Mesenchymal stem cell (in vitro differentiated cells and primary cell): Measurements from ENCODE around the gene TSPAN31.

Experiments used
- DNase-seq: peaks from one replicate; pipeline ENCODE4 v3.0.0-alpha.2; 2013
- H2AFZ ChIP-seq: one replicate; pipeline ENCODE4 v1.6.1; 2013; ENCODE audit warnings: low read depth, mild to moderate bottlenecking, control low read depth, inconsistent platforms, low read length, moderate library complexity
- H2AK5ac ChIP-seq: 2 replicates; pipeline ENCODE4 v1.6.1; 2013; ENCODE audit warnings: low read length, moderate library complexity, mild to moderate bottlenecking, inconsistent platforms; ENCODE audit not compliant: severe bottlenecking
- H2BK120ac ChIP-seq: one replicate; pipeline ENCODE4 v1.6.1; 2013; ENCODE audit warnings: low read depth, mild to moderate bottlenecking, inconsistent platforms, low read length, moderate library complexity
- H2BK12ac ChIP-seq, 2 experiments: one replicate each; pipeline ENCODE4 v1.6.1; 2013; ENCODE audit warnings: inconsistent platforms in 2 of 2, low read length in 2 of 2, mild to moderate bottlenecking in 2 of 2, moderate library complexity in 2 of 2, control low read depth in 1 of 2
- H2BK15ac ChIP-seq: one replicate; pipeline ENCODE4 v1.6.1; 2013; ENCODE audit warnings: mild to moderate bottlenecking, low read depth, inconsistent platforms; ENCODE audit not compliant: poor library complexity, severe bottlenecking
- H2BK5ac ChIP-seq: 2 replicates; pipeline ENCODE4 v1.6.1; 2013; ENCODE audit warnings: low read depth, mild to moderate bottlenecking, low read length, control low read depth, inconsistent platforms; ENCODE audit not compliant: poor library complexity, severe bottlenecking
- H3K14ac ChIP-seq, 2 experiments: one replicate each; pipeline ENCODE4 v1.6.1; 2013; ENCODE audit warnings: inconsistent platforms in 2 of 2, low read length in 2 of 2, control low read depth in 1 of 2, mild to moderate bottlenecking in 1 of 2, moderate library complexity in 1 of 2
- H3K18ac ChIP-seq, 2 experiments: one replicate each; pipeline ENCODE4 v1.6.1; 2013; ENCODE audit warnings: inconsistent platforms in 2 of 2, low read length in 2 of 2, control low read depth in 1 of 2, low read depth in 1 of 2, mild to moderate bottlenecking in 1 of 2
- H3K23ac ChIP-seq, 2 experiments: one replicate each; pipeline ENCODE4 v1.6.1; 2013; ENCODE audit warnings: inconsistent platforms in 2 of 2, low read length in 2 of 2, mild to moderate bottlenecking in 2 of 2, moderate library complexity in 2 of 2, control low read depth in 1 of 2
- H3K27ac ChIP-seq: 2 replicates; pipeline ENCODE4 v1.5.1; 2013; ENCODE audit warnings: mild to moderate bottlenecking, moderate library complexity, low read length, control low read depth, inconsistent platforms; ENCODE audit not compliant: poor library complexity, severe bottlenecking
- H3K27me3 ChIP-seq, 2 experiments: 2 replicates each; pipeline versions ENCODE4 v1.6.1 to v1.7.0; 2013; ENCODE audit warnings: low read length in 2 of 2, mild to moderate bottlenecking in 2 of 2, moderate library complexity in 2 of 2, control low read depth in 1 of 2, inconsistent platforms in 1 of 2; ENCODE audit not compliant: control insufficient read depth in 1 of 2, insufficient read depth in 1 of 2
- H3K36me3 ChIP-seq, 2 experiments: 2 replicates each; pipeline versions ENCODE4 v1.6.1 to v1.7.0; 2013; ENCODE audit warnings: low read length in 2 of 2, control low read depth in 1 of 2, inconsistent platforms in 1 of 2, low read depth in 1 of 2, mild to moderate bottlenecking in 1 of 2; ENCODE audit not compliant: insufficient read depth in 2 of 2, control insufficient read depth in 1 of 2
- H3K4ac ChIP-seq, 2 experiments: one replicate each; pipeline ENCODE4 v1.6.1; 2013; ENCODE audit warnings: inconsistent platforms in 2 of 2, low read length in 2 of 2, mild to moderate bottlenecking in 2 of 2, moderate library complexity in 2 of 2, control low read depth in 1 of 2, low read depth in 1 of 2
- H3K4me1 ChIP-seq: 2 replicates; pipeline ENCODE4 v1.6.1; 2013; ENCODE audit warnings: low read depth, low read length, control low read depth; ENCODE audit not compliant: control insufficient read depth, insufficient read depth
- H3K4me2 ChIP-seq: 2 replicates; pipeline ENCODE4 v1.6.1; 2013; ENCODE audit warnings: low read length, mild to moderate bottlenecking, inconsistent platforms; ENCODE audit not compliant: poor library complexity, severe bottlenecking
- H3K4me3 ChIP-seq, 2 experiments: 2 replicates each; pipeline versions ENCODE4 v1.5.1 to v1.7.0; 2013; ENCODE audit warnings: low read length in 2 of 2, mild to moderate bottlenecking in 2 of 2, control low read depth in 1 of 2, low read depth in 1 of 2; ENCODE audit not compliant: insufficient read depth in 1 of 2
- H3K79me1 ChIP-seq: replicated peaks from 2 replicates; pipeline ENCODE4 v1.6.1; 2013; ENCODE audit warnings: mild to moderate bottlenecking, control low read depth, low read length, inconsistent platforms; ENCODE audit not compliant: poor library complexity, severe bottlenecking
- H3K9ac ChIP-seq: 2 replicates; pipeline ENCODE4 v1.7.0; 2013; ENCODE audit warnings: mild to moderate bottlenecking, low read length, moderate library complexity
- H3K9me3 ChIP-seq: 2 replicates; pipeline ENCODE4 v1.7.0; 2013; ENCODE audit warnings: mild to moderate bottlenecking, low read length; ENCODE audit not compliant: control insufficient read depth
- H4K8ac ChIP-seq: one replicate; pipeline ENCODE4 v1.6.1; 2013; ENCODE audit warnings: inconsistent platforms, mild to moderate bottlenecking, low read length, moderate library complexity
- H4K91ac ChIP-seq: one replicate; pipeline ENCODE4 v1.6.1; 2013; ENCODE audit warnings: mild to moderate bottlenecking, low read length, inconsistent platforms
- WGBS: methylation state at CpG from one replicate; pipeline ENCODE4 v1.1.7; 2013; ENCODE audit warnings: mixed read lengths; 5-methylcytosine and 5-hydroxymethylcytosine counted together

The TSPAN31 gene

DNA sequence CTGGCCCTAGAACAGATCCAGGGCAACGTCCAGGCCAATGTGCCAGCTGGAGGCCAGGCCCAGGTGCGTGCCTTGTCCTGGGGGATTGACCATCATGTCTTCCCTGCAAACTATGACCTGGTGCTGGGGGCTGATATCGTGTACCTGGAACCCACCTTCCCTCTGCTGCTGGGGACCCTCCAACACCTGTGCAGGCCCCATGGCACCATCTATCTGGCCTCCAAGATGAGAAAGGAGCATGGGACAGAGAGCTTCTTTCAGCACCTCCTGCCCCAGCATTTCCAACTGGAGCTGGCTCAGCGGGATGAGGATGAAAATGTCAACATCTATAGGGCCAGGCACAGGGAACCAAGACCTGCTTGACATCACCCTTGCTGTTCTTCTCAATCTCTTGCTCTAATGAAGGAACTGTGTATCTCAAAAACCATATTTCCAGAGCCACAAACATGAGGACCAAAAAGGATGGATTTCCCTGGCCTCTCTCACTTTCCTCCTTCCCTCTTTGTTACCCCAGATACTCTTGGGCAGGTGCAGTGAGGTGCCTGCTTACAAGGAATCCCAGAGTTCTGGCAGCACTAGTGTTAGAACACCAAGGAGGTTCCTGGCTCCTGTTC, 35.6 kb downstream of the TSPAN31 start:
- Histone ChIP-seq H2AK5ac (no peak overlapping the region), H3K18ac (no peak overlapping the region), H3K9me3 (no peaks in the 10 kb centered on the region), H3K14ac (no peak overlapping the region), H3K27ac (no peak overlapping the region), H2BK5ac (no peak overlapping the region), H3K4me1 (no peaks in the 10 kb centered on the region), H2AFZ (no peak overlapping the region), H3K79me1 (peaks cover 14% of the 10 kb centered on the region), H4K8ac (no peak overlapping the region), H2BK12ac (no peak overlapping the region), H3K23ac (no peak overlapping the region), H2BK120ac (no peak overlapping the region), H3K4ac (no peak overlapping the region), H3K4me2 (no peak overlapping the region), H4K91ac (no peak overlapping the region), H3K4me3 (no peak overlapping the region), H2BK15ac (no peak overlapping the region), H3K27me3 (no peaks in the 10 kb centered on the region), H3K36me3 (peaks cover 9 to 45% of the 10 kb centered on the region in 2 experiments), H3K9ac (no peak overlapping the region)
- DNase-seq: no peak
- 94% methylated on average over 4 of the region's 4 CpGs for WGBS

DNA sequence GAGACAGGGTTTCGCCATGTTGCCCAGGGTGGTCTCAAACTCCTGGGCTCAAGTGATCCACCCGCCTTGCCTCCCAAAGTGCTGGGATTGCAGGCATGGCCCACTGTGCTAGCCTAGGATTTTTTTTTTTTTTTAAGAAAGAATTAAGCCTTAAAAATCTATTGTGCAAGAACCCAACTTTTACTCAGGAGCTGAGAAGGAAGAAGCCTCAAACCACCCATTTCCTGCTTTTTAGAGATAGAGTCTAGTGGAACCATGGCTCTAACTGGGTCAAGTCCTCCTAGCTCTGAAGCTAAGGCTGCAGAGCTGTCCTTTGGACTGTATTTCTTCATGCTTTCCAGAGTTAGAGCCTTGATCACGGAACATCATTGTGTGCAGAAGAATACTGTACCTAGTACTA, 36.4 kb downstream of the TSPAN31 start:
- H3K4me2 ChIP-seq: no peak overlapping the region
- 98% methylated on average over 3 of the region's 3 CpGs for WGBS
- H3K4me1 ChIP-seq: no peaks in the 10 kb centered on the region
- H2AK5ac ChIP-seq: no peak overlapping the region
- no peak overlapping the region for H3K9ac ChIP-seq
- H3K36me3 ChIP-seq: peaks cover 10 to 45% of the 10 kb centered on the region in 2 experiments
- no peak overlapping the region for H3K4ac ChIP-seq
- H3K4me3 ChIP-seq: no peak overlapping the region
- H3K23ac ChIP-seq: no peak overlapping the region
- no peak overlapping the region for H2BK15ac ChIP-seq
- H3K14ac ChIP-seq: no peak overlapping the region
- H2BK12ac ChIP-seq: no peak overlapping the region
- H3K27ac ChIP-seq: no peak overlapping the region
- H3K9me3 ChIP-seq: no peaks in the 10 kb centered on the region
- H4K8ac ChIP-seq: no peak overlapping the region
- no peak for DNase-seq
- peaks cover 20% of the 10 kb centered on the region for H3K79me1 ChIP-seq
- H2BK120ac ChIP-seq: no peak overlapping the region
- no peaks in the 10 kb centered on the region for H3K27me3 ChIP-seq
- H2BK5ac ChIP-seq: no peak overlapping the region
- no peak overlapping the region for H2AFZ ChIP-seq
- no peak overlapping the region for H4K91ac ChIP-seq
- H3K18ac ChIP-seq: no peak overlapping the region

DNA sequence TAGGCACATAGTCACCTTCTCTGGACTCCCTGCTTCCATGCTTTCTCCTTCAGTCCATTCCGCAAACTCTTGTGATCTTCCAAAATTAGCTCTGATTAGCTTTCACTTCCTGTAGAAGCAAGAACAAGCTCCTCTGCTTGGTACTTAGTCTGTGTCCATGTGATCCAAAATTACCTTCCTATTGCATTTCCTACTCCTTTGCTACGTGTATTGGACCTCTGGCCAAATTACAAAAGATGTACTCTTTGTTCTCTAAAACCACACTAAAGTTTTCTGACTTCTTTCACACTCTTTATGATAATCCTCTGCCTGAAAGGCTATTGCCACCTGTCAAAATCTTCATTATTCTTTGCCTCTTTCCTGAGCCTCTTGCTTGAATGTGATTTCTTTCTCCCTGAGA, 37.0 kb downstream of the TSPAN31 start:
- Histone ChIP-seq H2AK5ac (no peak overlapping the region), H3K4me1 (no peaks in the 10 kb centered on the region), H3K36me3 (peaks cover 10 to 49% of the 10 kb centered on the region in 2 experiments), H3K27ac (no peak overlapping the region), H3K9ac (no peak overlapping the region), H3K79me1 (peaks cover 23% of the 10 kb centered on the region), H2BK12ac (no peak overlapping the region), H4K8ac (no peak overlapping the region), H3K9me3 (no peaks in the 10 kb centered on the region), H2BK5ac (no peak overlapping the region), H3K4me3 (no peak overlapping the region), H3K18ac (no peak overlapping the region), H3K14ac (no peak overlapping the region), H2AFZ (no peak overlapping the region), H2BK120ac (no peak overlapping the region), H3K23ac (no peak overlapping the region), H2BK15ac (no peak overlapping the region), H3K4me2 (no peak overlapping the region), H3K4ac (no peak overlapping the region), H4K91ac (no peak overlapping the region), H3K27me3 (no peaks in the 10 kb centered on the region)
- 64% methylated on average over 2 of the region's 2 CpGs for WGBS
- DNase-seq: no peak

DNA sequence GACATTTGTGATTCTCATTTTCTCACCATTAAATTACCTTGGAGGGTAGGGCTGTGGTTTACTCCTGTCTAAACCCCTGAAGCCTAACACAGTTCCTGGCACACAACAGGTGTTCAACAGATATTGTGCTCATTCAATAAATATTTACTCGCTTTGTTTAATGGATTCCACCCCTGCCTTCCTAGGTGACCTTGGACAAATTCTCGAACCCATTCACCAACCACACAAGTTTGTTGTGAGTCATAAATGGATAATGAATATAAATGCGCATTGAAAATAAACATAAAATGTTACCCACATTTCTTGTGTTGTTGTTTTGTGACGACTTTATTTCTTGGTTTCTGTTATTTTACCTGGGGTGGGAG, 37.4 kb downstream of the TSPAN31 start:
- Histone ChIP-seq H3K79me1 (peaks cover 23% of the 10 kb centered on the region), H3K4me1 (no peaks in the 10 kb centered on the region), H3K4ac (no peak overlapping the region), H2BK12ac (no peak overlapping the region), H4K8ac (no peak overlapping the region), H3K36me3 (peaks cover 10 to 49% of the 10 kb centered on the region in 2 experiments), H3K4me2 (no peak overlapping the region), H3K27me3 (no peaks in the 10 kb centered on the region), H4K91ac (no peak overlapping the region), H3K18ac (no peak overlapping the region), H3K9me3 (no peaks in the 10 kb centered on the region), H3K4me3 (peak overlapping the region in 1 of 2 experiments; percentile 99), H3K14ac (no peak overlapping the region), H2AFZ (no peak overlapping the region), H2BK5ac (no peak overlapping the region), H2BK15ac (no peak overlapping the region), H2AK5ac (no peak overlapping the region), H3K9ac (peak overlapping the region; percentile 96), H2BK120ac (no peak overlapping the region), H3K27ac (no peak overlapping the region), H3K23ac (no peak overlapping the region)
- WGBS: 0% methylated on average over 2 of the region's 4 CpGs
- DNase-seq: no peak
